HG03064 (cell line): ENCODE results near the gene TMEM59L.

ENCODE experiments used
- ATAC-seq: cut with Tn5 transposase; IDR thresholded peaks from one replicate; pipeline ENCODE4 v1.9.1; 2021; ENCODE audit warnings: low read depth; ENCODE audit not compliant: unreplicated experiment

TMEM59L gene

GRCh38 chr19:18656337-18657086 lies 43.8 kb downstream of the TMEM59L start:
- no peak for ATAC-seq

- ATAC-seq = no peak
These were observed 45.1 kb downstream of the TMEM59L start for GRCh38 chr19:18657590-18658365.

- ATAC-seq = no peak
These were observed 45.7 kb downstream of the TMEM59L start for GRCh38 chr19:18658366-18658855.

- no peak for ATAC-seq
These were observed 46.8 kb downstream of the TMEM59L start for GRCh38 chr19:18659281-18660050.

GRCh38 chr19:18660051-18660910 lies 47.6 kb downstream of the TMEM59L start:
- ATAC-seq = no peak

GRCh38 chr19:18660939-18661670 lies 48.4 kb downstream of the TMEM59L start:
- no peak for ATAC-seq

GRCh38 chr19:18662972-18663732 lies 50.5 kb downstream of the TMEM59L start:
- no peak for ATAC-seq

GRCh38 chr19:18663940-18664530 lies 51.4 kb downstream of the TMEM59L start:
- no peak for ATAC-seq

- no peak for ATAC-seq
These were observed 53.1 kb downstream of the TMEM59L start for GRCh38 chr19:18665771-18666202.

GRCh38 chr19:18666317-18666716 lies 53.6 kb downstream of the TMEM59L start:
- no peak for ATAC-seq

GRCh38 chr19:18666784-18667183 lies 54.1 kb downstream of the TMEM59L start:
- ATAC-seq = no peak

GRCh38 chr19:18667531-18668251 lies 55.0 kb downstream of the TMEM59L start:
- no peak for ATAC-seq

- no peak for ATAC-seq
These were observed 55.6 kb downstream of the TMEM59L start for GRCh38 chr19:18668252-18668631.

- ATAC-seq = no peak
These were observed 56.3 kb downstream of the TMEM59L start for GRCh38 chr19:18668744-18669523.

- ATAC-seq = no peak
These were observed 56.8 kb downstream of the TMEM59L start for GRCh38 chr19:18669524-18669817.

- no peak for ATAC-seq
These were observed 57.2 kb downstream of the TMEM59L start for GRCh38 chr19:18669883-18670282.

GRCh38 chr19:18670312-18670711 lies 57.6 kb downstream of the TMEM59L start:
- ATAC-seq = no peak
